Stimulated activated CD8-positive, alpha-beta memory T cell treated with anti-CD3 and anti-CD28 coated beads, Interleukin-15, amount 100 ng/mL, for 24 hours (primary cell): ENCODE data around the gene NUDT12.

ENCODE experiments used
- DNase-seq: peaks from one replicate; pipeline ENCODE4 v3.0.0-alpha.2; 2020; ENCODE audit warnings: low read depth

The NUDT12 gene

DNA sequence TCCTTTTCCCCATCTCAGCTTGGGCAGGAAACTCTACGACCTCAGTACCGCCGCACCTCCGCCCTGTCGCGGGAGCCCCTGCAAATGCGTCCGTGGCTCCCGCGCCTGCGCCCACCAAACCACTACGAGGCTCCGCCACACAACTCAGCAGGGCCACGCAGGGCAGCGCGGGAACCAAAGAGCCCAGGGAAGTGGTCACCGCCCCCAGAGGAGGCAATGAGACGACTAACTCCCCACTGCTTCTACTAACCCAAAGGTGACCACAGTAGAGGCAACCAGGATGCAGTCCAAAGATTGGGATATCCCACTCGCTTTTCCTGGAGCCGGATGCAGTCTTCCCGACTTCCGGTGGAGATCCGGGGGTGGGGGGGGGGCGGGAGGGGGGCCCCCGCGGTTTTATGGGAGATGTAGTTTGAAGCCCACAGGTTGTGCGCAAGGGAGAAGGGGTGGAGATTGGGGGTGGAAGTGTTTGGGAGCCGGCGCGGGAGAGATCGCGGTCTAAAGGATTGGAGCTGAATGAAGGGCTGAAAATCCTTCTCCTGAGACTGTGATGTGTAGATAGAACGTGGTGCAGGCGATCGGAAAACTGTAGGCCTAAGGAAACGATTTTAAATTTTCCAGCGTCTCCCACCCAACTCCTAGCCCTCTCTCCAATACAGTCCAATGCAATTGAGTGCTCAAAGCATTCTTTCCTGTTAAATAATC, at the start of gene NUDT12:
Gene NUDT12, minus strand, starts transcription at position 337 of the 705 bp plus-strand sequence. CDS start 2,541 bp downstream, outside the sequence.
- no peak for DNase-seq

DNA sequence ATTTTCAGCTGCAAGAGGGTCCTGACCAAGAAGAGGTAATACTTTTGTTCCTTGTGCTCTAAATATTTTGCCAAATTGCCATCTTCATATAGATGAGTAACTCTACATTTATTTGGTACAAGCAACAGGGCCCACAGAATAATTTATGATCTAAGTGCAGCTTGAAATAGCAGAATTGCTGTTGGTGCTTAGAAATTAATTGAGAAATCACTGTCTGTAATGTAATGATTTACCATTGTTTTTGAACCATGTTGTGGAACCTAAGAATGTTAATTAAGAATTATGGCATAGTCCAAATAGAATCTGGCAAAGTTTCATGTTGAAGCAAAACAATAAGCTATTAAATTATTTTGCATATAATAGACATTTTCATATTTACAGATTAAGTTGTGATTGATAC, 44.8 kb upstream of the NUDT12 start:
- no peak for DNase-seq

DNA sequence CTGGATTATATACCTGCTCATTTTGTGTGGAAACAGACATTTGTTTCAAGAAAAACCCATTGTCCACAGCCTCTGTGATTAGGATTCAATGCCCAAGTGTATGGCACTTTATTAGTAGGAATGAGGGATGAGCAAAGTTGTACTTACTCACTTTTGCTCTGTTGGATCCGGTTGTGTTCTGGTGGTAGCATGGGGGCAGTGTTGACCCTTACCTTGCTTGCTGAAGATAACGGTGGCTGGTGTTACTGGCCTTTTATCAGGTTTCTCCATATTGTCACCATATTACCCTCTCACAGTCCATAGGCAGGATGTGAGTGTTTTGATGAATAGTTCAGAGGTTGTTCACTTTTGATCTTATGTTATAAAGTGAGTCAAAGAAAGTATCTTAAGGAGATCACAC, 42.7 kb upstream of the NUDT12 start:
- no peak for DNase-seq

DNA sequence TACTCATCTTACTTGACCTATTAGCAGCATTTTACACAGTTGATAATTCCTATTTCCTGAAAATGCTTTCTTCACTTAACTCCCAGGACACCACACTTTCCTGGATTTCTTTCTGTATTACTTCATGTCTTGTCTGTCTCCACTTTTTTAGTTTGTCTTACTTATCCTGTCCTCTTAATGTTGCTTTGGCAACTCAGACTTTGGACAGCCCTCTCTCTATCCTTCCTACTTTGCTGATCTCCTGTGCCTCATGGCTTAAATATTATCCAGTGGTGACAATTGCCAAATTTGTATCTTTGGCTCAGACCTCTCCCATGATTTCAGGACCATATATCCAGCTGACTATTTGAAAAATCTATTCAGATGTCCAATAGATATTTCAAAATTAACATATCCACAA, 39.8 kb upstream of the NUDT12 start:
- DNase-seq, result no peak

DNA sequence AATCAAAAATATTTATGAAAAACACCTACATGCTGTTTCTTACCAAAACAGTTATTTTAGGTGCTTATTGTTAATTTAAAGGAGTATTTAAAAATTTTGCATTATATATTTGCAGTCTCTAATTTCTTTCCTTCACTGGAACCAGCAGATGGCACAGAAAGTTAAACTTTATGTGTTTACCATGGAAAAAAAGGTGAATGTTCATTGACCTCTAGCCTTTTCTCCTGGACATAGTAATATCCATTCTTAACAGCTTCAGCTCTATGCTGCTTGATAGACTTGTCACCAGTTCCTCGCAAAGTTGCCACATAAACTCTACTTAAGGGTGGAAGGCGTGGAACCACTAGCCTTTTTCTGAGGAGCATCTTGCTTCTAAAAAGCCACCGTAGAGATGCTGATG, 38.7 kb upstream of the NUDT12 start:
- no peak for DNase-seq

DNA sequence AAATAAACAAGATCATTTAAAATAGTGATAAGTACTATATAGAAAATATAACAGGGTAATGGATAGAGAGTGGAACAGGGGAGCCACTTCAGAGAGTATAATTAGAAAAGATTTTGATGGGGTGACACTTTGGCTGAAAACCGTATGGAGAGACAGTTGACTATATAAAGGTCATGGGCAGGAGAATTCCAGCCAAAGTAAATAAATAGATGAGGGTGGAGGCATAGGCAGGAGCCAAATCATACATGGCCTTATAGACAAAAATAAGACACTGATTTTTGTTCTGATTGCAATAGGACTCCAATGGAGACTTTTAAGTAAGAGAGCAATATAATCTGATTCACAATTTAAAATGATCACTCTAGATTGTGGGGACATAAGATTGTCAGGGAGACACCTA, 37.5 kb upstream of the NUDT12 start:
- DNase-seq, result no peak

- no peak for DNase-seq
Measured at GRCh38 chr5:103598997-103599566, 36.5 kb upstream of the NUDT12 start.

GRCh38 chr5:103590221-103590620, 27.6 kb upstream of the NUDT12 start:
- no peak for DNase-seq

- no peak for DNase-seq
Measured at GRCh38 chr5:103589776-103590175, 27.2 kb upstream of the NUDT12 start.

DNA sequence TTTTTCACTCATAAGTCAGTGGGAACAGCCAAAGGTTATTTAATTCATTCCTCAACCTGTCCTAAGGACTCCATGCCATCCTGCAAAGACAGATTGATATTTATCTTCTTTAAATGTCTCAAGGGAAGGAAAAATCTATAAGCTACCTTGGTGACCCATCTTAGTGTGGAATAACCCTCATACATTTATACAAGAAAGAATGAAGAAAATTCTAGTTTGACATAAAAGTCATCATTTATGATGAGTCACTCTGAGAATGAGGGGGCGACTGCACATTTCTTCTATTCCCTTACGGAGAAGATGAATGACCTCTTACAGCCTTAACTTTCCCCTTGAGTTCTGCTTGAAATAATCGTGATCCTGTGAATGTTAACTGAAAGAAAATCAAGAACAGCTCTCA, 26.8 kb upstream of the NUDT12 start:
- no peak for DNase-seq

GRCh38 chr5:103587185-103587748, 24.7 kb upstream of the NUDT12 start:
- no peak for DNase-seq

GRCh38 chr5:103582364-103582763, 19.8 kb upstream of the NUDT12 start:
- no peak for DNase-seq

- no peak for DNase-seq
Measured at GRCh38 chr5:103573411-103573810, 10.8 kb upstream of the NUDT12 start.

DNA sequence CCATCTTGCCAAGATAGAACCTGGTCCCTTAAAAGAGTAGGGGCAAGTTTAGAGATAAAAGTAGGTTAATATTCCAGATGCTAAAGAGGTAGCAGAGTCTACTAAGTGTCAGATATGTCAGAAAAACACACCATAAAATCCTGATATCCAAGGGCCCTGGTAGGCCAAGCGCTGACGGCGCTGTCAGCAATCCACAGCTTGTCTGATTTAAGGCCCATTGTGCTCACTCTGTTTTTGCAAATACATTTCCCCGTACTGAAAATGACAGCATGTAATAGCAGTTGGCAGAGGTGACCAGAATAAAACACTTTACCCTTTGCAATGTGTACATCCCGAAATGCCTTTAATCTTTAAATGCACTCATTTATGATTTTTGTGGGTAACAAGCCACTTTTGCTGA, 9.9 kb upstream of the NUDT12 start:
- no peak for DNase-seq

- no peak for DNase-seq
Measured at GRCh38 chr5:103571730-103572129, 9.1 kb upstream of the NUDT12 start.

DNA sequence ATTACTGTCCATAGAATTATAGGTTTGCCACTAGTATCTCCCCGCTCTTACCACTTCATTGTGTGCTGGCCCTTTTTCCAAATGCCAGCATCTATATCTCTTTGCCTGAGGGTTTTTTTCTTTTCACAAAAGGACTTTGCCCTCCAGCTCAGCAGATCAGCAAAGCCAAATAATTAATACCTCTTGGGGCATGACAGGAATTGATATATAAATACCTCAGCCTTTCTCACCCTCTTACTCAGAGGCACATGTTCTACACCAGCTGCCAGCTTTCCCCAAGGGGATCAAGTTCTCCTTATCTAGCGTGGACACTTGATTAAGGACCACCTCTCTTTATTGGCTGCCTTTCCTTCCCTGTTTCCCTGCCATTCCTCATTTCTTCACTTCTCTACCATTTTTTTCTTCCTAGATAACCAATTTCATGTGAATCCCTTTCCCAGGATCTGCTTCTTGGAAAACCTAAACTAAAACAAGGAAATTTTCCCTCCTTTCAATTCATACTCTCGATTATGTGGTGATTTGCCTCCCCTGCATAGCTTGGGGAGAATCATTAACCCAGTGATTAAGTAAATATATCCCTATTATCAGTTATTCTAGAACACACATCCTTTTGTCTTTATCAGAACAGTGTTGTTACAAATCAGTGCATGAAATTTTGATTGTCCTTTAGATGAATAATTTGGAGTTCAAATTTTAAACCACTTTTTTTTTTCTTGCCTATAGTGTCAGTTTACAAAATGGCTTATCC, 6.9 kb upstream of the NUDT12 start:
- no peak for DNase-seq

GRCh38 chr5:103565719-103566118, 3.1 kb upstream of the NUDT12 start:
- no peak for DNase-seq

GRCh38 chr5:103561685-103562452, 720 bp downstream of the NUDT12 start:
- no peak for DNase-seq

DNA sequence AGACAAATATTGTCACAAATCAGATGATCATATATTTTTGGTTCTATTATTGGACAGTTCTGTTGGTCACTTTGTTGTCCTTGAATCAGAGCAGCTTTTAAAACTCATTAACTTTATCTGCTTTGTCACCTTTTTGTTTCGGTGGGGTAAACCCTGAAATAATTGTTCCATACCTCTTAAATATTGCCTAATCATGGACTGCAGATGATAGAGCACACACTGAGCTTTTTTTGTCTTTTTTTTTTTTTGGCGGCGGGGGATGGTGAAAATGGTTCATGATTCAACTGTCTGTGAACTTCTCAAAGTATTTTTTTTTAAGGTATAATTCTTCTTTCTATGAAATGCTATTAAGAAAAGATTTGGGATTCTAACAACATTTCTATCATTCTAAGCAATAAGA, 1.8 kb downstream of the NUDT12 start:
- DNase-seq, result no peak

- no peak for DNase-seq
Measured at GRCh38 chr5:103546858-103547257, 15.7 kb downstream of the NUDT12 start.

DNA sequence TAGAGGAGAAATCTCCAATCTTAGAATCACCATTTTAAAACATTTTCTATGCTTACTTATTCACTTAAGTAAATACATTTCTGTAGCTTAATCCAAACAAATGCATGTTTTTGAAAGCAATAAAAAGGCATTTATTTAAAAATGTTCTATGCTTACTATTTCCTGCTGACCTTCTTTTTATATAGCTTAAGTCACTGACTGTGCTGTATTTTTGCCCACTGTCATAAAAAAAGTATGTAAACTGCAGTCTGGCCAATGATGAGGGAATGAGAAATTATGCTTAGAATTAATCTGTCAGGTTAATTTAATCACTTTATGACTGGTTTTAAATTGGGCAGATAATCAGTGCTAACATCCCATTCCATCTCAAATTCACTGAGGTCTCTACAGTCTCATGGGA, 20.1 kb downstream of the NUDT12 start:
- no peak for DNase-seq

GRCh38 chr5:103541569-103541968, 21.0 kb downstream of the NUDT12 start:
- no peak for DNase-seq
